OCI-M2 (cell line): ENCODE results near the gene SLC66A1.
"Not testable (repeated sequence)": the region's sequence is repeated elsewhere in the genome, so short reads cannot be mapped to it uniquely, and the experiment has no call there.

ENCODE experiments used
- DNase-seq: peaks from one replicate; lab custom pipeline; 2025; ENCODE audit not compliant: unreplicated experiment; lab: John Stamatoyannopoulos, UW

The SLC66A1 gene, protein sequence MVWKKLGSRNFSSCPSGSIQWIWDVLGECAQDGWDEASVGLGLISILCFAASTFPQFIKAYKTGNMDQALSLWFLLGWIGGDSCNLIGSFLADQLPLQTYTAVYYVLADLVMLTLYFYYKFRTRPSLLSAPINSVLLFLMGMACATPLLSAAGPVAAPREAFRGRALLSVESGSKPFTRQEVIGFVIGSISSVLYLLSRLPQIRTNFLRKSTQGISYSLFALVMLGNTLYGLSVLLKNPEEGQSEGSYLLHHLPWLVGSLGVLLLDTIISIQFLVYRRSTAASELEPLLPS

GRCh38 chr1:19311931-19312781, at the start of gene SLC66A1, which contains the start of gene AKR7A2:
Gene SLC66A1, plus strand, starts transcription at chr1:19312326. Its CDS starts 5,352 bp downstream, at chr1:19317678.
Gene AKR7A2, minus strand, starts transcription at chr1:19312144. Its CDS starts 20 bp downstream, at chr1:19312124.
- DNase-seq, result peak; percentile 66

GRCh38 chr1:19262744-19263143, 49.4 kb upstream of the SLC66A1 start:
- DNase-seq, result no peak

DNA sequence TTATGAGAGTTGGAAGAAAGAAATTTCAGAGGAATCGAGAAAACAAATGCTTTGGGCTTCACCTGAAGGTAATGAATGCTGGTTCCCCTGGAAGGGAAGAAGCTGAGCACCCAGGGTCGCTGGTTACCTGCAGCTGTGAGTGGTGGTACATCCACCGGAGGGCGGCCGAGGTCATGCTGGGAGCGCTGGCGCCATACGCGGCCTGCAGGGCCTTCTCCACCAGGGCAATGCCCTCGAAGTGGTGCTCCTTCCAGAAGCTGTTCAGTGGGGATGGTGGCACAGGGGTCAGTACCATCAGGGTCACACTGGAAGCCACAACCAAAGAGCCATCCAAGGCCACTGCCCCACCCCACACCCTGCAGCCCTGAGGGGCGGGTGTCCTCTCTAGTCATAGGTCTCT, 43.7 kb upstream of the SLC66A1 start:
- DNase-seq, result no peak

- DNase-seq, result not testable (repeated sequence)
These were observed 42.4 kb upstream of the SLC66A1 start for GRCh38 chr1:19269427-19270342.

DNA sequence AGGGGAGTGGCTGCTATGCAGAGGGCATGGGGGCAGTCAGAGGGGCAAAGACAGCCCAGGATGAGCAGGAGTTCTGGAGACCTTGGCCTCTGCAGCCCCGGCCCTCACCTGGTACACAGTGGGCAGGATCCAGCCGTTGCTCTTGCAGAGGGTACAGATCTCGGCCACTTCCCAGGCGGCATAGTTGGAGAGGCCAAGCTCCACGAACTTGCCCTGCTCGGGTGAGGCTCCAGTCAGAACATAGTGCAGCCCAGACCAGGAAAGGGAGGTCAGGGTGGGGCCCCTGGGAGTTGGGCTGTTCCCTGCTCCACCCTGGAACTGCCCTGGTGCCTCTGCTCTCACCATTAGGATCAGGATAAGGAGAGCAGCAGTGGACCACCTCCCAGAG, 41.8 kb upstream of the SLC66A1 start:
- not testable (repeated sequence) for DNase-seq

- DNase-seq, result no peak
These were observed 40.1 kb upstream of the SLC66A1 start for GRCh38 chr1:19272064-19272463.

- no peak for DNase-seq
These were observed 38.9 kb upstream of the SLC66A1 start for GRCh38 chr1:19273106-19273843.

GRCh38 chr1:19273844-19274531, 38.1 kb upstream of the SLC66A1 start:
- not testable (repeated sequence) for DNase-seq

DNA sequence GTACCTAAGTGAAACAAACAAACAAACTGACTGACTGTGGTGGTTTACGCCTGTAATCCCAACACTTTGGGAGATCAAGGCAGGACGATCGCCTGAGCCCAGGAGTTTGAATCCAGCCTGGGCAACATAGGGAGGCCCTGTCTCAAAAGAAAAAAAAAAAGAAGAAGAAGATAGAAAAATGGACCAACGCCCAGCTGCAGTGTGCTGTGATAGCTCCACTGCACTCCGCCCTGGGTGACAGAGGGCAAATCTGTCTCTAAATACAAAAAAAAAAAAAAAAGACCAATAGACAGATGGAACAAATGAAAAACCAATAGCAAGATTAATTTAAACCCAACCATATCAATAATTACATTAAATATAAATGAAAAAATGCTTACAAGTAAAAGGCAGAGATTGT, 37.5 kb upstream of the SLC66A1 start:
- no peak for DNase-seq

DNA sequence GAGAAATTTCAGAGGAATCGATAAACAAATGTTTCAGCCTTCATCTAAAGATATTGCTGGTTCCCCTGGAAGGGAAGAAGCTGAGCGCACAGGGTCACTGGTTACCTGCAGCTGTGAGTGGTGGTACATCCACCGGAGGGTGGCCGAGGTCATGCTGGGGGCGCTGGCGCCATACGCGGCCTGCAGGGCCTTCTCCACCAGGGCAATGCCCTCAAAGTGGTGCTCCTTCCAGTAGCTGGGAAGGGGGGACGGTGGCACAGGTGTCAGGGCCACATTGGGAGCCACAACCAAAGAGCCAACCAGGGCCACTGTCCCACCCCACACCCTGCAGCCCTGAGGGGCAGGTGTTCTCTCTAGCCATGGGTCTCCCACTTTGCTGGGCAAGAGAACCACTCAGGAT, 28.2 kb upstream of the SLC66A1 start:
- no peak for DNase-seq

DNA sequence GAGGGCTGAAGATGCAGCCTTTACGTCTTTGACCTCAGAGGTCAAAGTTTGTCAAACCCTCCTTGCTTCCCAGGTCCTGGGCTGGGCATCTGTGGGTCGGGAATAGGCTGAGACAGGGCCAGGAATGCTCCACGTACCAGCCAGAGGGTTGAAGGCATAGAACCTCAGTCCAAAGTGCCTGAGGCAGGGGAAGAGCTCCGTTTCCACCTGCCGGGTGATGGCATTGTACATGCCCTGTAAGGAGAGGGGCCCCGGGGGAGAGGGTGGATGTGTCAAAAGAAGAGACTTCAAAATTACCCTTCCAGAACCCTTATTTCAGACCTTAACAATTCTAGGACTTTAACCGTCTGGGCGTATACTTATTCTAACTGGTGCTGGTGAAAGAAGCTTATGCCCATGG, 27.2 kb upstream of the SLC66A1 start:
- no peak for DNase-seq

- DNase-seq, result not testable (repeated sequence)
These were observed 26.8 kb upstream of the SLC66A1 start for GRCh38 chr1:19285366-19285765.

GRCh38 chr1:19285807-19286206, 26.3 kb upstream of the SLC66A1 start:
- DNase-seq, result not testable (repeated sequence)

- DNase-seq, result no peak
These were observed 24.5 kb upstream of the SLC66A1 start for GRCh38 chr1:19287436-19288185.

DNA sequence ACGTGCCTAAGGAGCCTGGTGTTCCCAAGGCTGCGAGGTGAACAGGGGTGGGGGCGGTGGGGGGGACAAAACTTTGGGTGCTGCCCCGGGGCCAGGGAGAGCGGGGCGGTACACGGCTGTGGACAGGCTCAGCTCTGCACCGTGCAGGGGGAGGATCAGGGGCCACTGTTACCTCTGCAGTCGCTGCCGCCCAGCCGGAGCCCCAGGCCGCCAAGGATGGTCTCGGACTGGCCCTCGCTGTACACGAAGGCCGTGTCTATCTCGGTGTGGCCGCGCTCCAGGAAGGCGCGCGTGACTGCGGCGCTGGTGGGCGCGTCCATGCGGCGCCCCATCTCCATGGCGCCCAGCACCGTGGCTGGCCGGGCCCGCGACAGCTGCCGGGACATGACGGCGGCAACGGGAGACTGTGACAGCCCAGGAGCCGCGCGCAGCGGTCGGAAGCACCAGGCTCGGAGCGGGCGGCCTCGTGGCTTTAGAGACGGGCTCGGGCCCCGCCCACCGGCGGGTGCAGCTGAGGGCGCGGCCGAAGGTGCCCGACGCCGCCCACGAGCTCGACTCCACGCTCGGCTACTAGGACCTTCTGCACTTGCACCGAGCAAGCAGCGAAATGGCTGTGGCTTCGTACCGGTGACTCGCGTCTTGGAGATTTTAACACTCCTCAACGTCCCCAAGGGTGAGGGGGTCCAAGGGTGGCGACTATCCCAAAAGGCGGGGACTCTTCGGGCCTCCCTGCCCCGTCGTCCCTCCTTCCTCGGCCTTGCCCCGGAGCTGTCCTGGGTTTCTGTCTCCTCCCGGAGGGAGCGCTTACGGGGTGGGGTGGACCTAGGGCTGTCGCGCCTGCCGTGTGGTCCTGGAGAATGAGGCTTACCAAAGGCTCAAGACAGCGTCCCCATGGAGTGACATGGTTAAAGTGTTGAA, 23.5 kb upstream of the SLC66A1 start, which contains the start of gene AKR7A3:
AKR7A3 (minus strand) TSS at position 447 of the 918 bp plus-strand sequence; CDS start at position 386, 61 bp downstream.
- not testable (repeated sequence) for DNase-seq

DNA sequence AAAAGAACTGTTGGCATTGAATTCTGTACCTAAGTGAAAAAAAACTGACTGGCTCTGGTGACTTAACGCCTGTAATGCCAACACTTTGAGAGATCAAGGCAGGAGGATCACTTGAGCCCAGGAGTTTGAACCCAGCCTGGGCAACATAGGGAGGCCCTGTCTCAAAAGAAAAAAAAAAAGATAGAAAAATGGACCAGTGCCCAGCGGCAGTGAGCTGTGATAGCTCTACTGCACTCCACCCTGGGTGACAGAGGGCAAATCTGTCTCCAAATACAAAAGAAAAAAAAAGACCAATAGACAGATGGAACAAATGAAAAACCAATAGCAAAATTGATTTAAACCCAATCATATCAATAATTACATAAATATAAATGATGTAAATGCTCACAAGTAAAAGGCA, 22.9 kb upstream of the SLC66A1 start:
- no peak for DNase-seq

- DNase-seq, result no peak
These were observed 17.5 kb upstream of the SLC66A1 start for GRCh38 chr1:19294638-19295037.

DNA sequence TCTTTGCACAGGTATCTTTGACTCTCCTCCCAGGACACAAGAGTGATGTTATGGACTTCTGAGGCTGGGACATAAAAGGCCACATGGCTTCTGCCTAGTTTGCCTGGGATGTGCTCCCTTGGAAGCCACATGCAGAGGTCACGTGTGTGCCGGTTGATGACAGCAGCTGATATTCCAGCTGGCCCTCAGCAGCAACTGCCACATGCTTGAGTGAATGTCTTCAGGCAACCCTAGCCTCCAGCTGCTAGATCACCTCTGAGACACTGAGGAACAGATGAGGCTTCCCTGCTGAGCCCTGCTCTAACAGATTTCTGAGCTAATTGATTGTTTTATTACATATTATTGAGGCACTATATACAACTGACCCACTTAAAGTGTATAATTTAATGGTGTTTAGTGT, 11.9 kb upstream of the SLC66A1 start:
- DNase-seq, result no peak
